Germinal center (tissue), 1 donor: Measurements from ENCODE around the gene PLEKHA6.
"Not testable (repeated sequence)": the region's sequence is repeated elsewhere in the genome, so short reads cannot be mapped to it uniquely, and the experiment has no call there.

Source experiments
- DNase-seq: peaks from one replicate; pipeline ENCODE4 v3.0.0; 2012; ENCODE audit warnings: mixed read lengths, low spot score

PLEKHA6 gene

DNA sequence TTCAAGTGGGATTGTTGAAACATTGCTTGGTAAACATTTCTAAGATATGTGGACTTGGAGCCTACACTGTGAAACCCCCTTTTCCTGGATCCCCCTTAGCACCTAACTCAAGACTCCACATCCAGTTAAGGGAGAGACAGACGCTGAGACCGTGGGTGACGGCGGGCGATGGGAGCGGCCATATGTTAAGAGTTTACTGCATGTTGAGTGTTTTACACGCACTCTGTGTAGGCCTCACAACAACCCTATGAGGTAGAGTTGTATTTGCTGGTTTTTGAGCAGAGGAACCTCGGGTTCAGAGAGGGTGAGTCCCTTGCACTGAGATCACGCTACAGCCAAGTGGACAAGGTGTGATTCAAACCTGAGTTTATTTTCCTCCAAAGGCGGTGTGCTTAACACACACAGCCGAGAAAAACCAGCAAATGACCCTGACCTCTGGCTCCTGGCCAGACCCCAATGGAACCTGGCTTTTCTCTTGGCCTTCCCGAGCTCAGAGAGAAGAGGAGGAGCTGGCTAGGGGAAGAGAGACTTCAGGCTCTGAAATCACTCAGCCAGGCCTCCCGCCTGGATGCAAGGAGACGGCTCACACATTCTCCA lies 99.0 kb downstream of the PLEKHA6 start:
- no peak for DNase-seq

DNA sequence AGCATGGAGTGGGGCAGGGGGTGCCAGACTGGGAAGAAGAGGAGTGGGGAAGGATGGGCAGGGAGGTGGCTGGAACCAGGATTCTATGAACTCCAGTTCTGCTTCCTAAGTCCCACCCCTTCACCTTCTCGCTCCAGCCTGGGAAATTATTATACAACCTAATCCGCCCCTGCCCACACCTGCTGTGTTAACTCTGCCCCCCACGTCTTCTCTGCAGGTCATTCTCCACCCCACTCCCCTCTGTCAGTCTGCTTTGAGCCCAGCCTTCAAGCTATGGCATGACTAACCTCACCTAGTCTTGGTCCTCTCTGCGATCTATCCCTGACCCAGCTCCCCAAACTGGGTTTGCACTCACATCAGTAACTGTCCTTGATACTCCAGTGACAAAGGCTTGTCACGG lies 99.9 kb downstream of the PLEKHA6 start:
- DNase-seq: no peak

DNA sequence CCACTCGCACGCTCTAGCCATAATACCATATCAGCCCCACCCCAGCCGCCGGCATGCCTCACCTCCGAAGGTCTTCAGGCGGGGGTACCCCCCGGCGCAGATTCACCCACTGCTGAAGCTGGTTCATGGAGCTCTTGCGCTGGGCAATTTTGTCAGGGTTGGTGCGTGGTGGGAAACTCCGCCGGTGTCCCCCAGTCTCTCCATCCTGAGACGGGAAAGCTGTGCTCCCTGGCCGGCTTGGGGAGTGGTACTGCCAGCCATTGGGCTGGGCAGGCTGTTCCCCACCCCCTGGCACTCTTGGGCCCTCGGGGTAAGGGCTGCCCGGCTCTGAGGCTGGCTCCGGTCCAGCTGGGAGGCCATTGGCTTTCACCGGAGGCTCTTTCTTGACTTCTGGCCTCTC lies 100.5 kb downstream of the PLEKHA6 start:
- no peak for DNase-seq

DNA sequence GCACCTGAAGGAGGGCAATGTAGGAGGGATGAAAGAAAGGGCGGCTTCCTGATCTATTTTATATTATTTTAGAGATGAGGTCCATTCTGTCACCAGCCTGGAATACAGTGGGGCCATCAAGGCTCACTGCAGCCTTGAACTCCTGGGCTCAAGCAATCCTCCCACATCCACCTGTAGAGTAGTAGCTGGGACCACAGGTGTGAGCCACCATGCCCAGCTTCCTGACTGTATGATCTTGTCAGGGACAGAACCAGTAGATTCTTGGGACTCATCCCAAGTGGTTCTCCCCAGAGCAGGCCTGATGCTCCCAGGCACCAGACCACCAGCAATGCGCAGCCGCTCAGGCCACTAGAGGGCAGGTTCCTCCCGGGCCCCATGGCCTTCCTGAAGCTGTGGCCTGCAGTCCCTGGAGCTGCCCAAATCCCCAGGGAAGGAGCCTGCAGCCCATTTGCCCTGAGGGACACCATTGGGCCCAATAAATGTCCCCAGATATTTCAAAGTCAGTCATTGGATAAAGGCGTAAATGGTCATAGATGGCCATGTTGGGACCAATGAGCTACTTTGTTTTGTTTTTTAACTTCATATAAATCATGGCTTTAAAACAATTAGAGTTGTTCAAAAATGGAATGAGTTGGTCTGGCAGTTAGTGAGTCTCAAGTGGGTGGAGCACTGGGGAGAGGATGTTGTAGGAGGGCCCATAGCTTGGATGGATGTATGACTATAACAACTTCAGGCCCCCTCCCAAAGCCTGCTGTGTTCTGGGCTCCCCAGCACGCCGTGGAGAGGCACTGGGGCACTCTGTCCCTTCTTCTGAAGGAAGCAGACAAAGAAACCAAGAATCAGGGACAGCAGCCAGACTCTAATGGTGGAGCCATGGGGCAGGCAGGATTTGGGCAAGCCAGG lies 101.3 kb downstream of the PLEKHA6 start:
- peak; percentile 48 for DNase-seq

DNA sequence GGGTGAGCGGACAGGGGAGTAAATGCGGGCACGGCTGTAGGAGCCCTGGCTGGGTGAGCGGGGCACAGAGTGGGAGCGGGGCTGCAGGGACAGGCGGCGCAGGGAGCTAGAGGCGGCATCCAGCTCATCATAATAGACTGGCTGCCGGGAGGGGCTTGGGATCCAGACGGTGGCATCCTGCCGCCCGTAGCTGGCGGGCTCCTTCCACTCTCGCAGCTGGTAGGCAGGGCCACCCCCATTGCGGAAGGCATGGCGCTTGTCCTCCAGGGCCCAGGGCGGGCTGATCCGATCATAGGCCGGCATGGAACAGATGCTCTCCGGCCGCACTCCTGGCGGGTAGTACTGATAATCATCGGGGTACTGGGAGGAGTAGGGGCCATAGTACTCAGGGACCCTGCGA lies 102.3 kb downstream of the PLEKHA6 start:
- no peak for DNase-seq

DNA sequence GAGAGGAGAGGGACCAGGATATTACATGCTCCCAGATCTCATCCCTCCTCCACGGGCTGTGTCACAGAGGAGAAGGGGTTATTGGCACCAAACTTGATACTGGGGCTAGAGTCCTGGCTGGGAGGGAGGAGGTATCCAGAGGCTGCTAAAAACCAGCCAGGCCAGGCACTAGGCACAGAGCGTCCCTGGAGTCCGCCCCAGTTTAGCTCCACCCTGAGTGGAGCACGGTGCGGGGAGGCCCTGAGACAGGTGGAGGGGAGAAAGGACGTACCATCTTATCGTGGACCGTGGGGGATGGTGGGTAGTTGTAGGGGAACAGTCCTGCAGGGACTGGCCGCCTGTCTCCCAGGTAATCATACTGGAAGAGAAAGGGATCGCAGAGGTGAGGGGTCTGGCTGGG lies 103.2 kb downstream of the PLEKHA6 start:
- no peak for DNase-seq

DNA sequence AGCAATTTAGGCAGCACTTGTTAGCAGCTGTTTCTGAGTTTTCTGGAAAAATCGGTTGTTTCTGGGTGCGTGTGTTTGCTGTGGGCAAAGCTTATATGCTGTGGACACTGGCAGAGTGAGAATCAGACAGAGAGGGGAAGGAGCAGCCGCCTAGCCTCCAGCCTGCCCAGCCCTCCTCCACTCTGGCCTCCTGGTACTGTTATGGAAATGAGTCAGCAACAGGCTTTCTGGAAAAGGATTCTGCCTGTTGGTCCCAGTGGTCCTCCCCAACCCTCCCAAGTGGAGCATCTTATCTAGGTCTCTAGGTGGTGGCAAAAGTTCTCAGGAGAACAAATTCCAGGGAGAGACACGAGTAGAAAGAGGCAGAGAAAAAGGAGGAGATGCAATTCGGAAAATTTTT lies 103.8 kb downstream of the PLEKHA6 start:
- no peak for DNase-seq

DNA sequence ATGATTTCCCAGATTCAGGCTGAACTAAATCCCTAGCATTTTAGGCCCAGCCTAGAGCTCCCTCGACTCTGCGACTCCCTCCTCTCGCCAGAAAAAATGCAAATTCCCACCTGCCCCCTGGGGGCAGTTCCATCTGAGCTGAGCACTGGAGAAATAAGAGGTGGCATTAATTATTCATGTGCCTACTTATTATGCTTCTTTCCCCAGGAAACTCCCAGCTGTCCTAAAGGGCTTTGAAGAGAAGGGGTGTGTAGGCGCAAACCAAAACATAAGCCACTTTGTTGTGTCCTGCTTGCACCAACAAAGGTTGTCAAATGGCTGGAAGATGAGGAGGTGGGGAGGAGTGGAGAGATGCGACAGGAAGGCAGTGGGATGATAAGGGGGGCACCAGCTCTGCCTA lies 104.5 kb downstream of the PLEKHA6 start:
- no peak for DNase-seq

DNA sequence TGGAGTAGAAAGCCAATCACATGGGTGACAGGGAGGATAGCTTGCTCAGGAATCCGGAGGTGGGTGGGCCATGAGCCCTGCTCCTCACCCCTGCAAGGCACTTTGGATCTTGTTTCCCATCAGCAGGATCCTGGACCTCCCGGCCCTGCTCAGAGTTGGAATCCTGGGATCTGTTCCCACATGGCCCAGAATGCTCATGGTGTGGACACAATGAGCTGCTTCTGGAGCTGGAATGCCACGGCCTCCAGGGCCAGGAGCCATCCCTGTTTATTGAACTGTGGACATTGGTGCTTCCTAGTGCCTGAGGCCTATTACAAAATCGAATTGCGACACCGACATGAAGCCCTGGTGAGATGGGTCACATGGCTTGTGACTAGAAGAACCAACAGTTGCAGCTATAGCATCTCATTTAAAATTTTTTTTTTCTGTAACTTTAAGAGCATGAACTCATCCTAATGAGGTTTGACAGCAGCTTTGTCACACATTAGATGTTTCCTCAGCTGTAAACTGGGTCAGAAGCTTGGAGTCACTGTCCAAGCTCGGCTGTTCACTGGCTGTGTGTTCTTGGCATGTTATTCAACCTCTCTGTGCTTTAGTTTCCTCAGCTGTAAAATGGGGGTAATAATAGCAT lies 105.6 kb downstream of the PLEKHA6 start:
- DNase-seq: no peak

DNA sequence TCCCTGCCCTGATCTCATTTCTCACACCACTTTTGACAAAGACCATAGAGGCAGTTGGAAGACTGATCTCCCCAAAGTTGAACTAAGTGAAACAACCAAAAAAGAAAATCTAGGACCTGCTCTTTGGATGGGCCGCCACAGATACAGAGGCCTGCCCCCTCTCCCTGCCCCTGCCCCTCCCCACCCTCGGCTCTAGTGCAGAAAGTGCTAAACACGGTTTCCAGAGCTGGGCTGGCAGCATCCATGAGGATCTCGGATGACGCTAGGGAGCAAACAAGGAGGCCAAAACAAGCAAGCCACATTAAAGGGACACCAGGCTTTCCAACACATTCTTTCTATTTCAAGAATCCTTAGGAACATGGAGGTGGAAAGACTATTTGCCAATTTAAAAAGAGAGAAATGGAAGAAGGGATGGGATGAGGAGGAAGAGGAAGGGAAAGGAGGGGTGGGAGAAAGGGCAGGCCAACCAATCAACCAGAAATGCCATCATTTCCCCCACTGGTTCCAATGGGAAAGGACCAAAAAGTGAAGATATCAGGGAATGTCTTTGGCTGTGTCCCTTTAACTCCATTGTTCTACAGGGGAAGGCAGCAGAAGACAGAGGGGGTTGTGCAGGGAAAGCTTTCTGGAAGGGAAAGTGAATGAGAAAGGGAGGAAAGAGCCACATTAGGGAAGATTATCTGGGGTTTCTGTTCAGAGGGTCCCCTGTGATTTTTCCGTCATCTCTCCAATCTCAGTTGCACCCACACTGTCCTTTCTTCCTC lies 107.6 kb downstream of the PLEKHA6 start:
- no peak for DNase-seq

DNA sequence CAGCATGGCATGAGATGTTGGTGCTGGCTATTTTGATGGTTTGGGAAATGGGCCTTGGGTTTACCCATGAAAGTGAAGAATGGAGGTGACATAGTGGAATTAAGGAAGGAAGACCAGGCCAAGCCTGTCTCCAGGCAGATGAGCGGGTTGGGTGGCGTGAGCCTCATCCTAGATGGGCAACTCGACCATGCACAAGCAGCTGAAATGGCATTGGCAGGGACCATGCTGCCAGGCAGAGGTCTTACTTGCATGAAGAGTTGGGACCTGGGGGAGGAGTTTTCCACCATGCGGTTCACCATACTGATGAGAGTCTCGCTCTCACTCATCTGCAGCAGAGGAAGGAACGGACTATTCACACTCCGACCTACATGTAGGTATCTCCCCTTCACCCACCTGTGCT lies 108.4 kb downstream of the PLEKHA6 start:
- no peak for DNase-seq

DNA sequence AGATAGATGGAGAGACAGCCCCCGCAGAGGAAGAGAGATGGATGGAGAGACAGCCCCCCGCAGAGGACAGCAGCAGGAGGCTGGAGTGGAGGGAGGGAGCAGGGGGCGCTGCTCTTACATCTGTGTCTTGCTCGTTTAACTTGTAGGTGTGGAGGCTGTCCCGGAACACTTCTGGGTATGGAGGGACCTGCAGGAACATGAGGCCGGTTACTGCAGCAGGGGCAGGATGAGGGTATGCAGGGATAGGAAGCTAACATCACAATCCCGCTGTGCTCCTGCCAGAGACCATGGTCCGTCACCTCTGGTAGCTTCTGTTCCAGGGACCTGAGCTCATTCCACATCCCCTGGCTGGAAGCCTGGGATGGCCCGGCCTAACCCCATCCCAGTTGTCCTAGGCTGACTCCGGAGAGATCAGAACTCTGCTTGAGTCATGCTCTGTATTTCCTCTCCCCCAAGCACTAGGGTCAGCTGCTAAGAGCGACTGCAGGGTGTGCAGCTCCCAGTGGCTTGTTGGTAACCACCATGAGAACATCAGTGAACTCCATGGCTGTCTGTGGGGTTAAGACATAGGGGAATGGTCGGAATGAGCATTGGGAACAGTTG lies 109.2 kb downstream of the PLEKHA6 start:
- no peak for DNase-seq

DNA sequence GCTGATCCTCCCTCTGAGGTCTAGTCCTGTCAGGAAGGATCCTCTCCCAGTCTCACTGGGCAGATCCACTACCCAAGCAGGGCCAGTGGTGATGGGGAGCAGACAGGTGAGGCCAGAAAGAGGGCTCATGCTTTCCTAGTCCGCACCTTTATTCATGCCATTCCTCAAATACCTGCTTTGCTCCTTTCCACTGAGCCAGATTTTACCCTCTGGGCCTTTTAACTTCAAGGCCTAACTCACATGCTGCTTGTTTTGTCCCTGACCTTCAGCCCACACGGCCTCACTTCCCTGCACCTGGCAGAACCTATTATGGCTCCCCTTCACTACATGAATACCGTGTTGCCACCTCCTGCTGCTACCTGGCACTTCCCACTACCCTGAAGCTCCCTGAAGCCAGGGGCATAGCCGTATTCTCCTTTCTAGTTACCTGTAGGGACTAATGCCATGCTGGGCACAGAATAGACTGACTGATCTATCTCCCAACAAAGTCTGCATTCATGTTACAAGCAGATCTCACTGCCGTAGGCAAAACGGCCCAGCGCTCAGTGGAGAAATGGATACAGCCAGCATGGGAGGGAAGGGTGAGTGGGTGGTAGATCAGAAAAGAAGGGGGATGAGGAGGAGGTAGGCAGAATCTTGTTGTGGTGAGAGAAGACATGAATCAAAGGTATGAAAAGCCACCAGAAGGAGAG lies 109.8 kb downstream of the PLEKHA6 start:
- no peak for DNase-seq

DNA sequence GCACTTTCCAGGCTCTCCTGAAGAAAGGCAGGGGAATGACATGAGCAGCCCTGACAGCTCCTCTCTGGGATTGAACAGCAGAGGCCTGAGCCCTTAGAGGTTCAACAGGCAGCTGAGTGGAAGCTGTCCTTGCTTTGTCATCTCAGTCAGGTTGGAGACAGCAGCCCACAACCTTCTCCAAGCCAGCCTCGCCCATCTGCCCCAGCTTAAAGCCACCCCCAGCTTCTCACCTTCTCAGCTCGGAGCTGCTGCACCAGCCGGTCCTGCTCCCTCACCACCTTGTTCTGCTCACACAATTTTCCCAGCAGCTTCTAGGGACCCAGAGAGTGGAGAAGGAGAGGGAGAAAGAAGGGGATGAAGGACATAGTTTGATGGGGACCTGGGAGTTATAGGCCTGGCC lies 110.8 kb downstream of the PLEKHA6 start:
- DNase-seq: no peak

DNA sequence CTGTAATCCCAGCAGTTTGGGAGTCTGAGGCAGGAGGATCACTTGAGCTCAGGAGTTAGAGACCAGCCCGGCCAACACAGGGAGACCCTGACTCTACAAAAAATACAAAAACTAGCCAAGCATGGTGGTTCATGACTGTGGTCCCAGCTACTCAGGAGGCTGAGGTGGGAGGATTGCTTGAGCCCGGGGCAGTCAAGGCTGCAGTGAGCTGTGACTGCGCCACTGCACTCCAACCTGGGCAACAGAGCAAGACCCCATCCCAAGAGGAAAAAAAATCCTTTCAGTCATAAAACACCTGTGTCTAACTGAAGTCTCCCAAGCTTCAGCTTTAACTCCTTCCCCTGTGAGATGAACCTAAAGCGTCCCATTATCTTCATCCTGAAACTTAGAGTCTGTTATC lies 112.9 kb downstream of the PLEKHA6 start:
- DNase-seq: no peak

DNA sequence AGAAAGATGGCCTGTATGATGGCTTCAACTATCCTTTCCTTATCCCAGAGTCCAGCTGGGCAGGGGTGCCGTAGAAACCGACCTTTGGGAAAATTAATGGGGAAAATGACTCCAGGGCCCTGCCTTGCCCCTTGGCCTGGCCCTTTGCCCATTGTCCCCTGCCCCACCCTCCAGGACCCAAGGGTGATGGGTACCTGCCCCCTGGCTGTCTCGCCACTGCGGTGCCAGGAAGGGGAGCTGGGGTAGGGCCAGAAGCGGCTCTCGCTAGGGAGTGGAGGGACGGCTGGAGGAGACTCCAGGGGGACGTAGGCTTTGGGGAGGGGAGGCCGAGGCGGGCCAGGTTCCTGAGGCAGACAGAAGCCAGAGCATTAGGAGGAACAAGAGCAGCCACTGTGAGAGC lies 116.8 kb downstream of the PLEKHA6 start:
- no peak for DNase-seq

DNA sequence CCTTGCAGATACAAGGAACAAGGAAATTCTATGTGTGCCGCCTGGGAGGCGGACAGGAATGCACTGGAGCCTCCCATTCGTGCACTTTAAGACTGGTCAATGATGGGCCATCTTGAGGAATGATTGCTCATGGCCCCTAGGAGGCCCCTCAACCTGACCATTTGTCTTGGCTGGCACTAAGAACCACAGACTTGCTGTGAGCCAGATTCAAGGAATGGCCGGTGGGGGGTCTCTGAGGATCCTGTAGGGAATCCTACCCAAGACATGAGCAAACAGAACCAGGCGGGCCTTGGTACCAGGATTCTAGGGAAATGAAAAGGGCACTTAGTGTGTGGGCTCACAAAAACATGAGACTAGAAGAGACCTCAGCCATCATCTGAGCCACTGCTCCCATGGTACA lies 117.8 kb downstream of the PLEKHA6 start:
- DNase-seq: no peak

DNA sequence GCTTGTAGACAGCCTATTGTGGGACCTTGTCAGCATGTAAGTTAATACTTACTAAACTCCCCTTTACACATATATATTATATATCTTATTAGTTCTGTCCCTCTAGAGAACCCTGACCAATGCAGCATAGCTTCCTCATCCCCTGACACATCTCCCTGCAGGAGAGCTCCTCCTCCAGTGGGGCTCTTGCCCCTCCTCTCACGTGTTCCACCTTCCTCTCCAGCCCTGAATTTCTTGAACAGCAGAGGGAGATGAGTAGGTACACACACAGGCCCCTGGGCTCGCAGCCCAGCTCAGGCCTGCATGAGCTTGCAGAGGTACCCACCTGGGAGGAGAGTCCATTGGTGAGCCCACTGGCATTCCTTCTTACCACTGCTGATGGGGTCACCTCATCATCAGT lies 118.7 kb downstream of the PLEKHA6 start:
- DNase-seq: no peak

DNA sequence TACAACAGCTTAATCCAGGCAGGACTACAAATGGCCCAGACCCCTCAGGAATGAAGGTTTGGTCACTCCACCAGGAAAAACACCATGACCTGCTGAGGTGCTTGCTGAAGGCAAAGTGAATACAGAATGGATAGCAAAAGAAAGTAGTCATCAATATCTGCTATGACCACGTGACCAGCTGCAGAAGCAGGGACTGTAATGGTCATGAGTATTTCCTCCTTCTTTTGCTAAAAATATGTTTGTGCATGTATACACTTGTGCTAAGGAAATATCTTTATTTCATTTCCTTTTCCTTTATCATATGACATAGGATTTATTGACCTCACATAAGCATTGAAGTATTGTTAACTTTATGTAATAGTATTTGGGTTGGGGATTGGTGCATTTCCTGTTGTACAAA lies 119.5 kb downstream of the PLEKHA6 start:
- DNase-seq: no peak

DNA sequence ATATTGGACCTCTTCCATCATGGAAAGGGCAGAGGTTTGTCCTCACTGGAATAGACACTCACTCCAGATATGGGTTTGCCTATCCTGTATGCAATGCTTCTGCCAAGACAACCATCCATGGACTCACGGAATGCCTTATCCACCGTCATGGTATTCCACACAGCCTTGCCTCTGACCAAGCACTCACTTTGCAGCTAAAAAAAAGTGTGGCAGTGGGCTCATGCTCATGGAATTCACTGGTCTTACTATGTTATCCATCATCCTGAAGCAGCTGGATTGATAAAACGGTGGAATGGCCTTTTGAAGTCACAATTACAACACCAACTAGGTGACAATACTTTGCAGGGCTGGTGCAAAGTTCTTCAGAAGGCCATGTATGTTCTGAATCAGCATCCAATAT lies 120.3 kb downstream of the PLEKHA6 start:
- DNase-seq: not testable (repeated sequence)

DNA sequence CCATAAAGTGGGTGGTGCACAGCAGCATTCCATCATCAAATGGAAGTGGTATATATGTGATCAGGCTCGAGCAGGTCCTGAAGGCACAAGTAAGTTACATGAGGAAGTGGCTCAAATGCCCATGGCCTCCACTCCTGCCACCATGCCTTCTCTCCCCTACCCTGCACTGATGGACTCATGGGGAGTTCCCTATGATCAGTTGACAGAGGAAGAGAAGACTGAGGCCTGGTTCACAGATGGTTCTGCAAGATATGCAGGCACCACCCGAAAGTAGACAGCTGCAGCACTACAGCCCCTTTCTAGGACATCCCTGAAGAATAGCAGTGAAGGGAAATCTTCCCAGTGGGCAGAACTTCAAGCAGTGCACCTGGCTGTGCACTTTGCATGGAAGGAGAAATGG lies 121.2 kb downstream of the PLEKHA6 start:
- DNase-seq: not testable (repeated sequence)
